K562 (cell line): ENCODE results near the gene SLC26A2. TPM values are rescaled to one million over a fixed set of nuclear protein-coding genes. Genes with fewer than 3 reads are reported as not detected.

ENCODE experiments used
- ATAC-seq: fragments of 200-7000 bp; cut with Tn5 transposase; 3 replicates; pipeline ENCODE4 v1.9.1; 2020; ENCODE audit warnings: moderate library complexity
- BruUV-seq: library from RNA; stranded (reverse); fragments of 400-500 nt; replicated peaks from 2 replicates; lab custom pipeline; 2021; lab: Mats Ljungman, UMichigan
- CTCF ChIA-PET: fragments of 300-600 bp; formaldehyde crosslinking; extraction: SDS; loops from one replicate; lab custom pipeline; 2021; ENCODE audit warnings: low intra/inter-chr PET ratio; lab: Yijun Ruan, JAX
- POLR2A ChIA-PET: fragments of 300-600, 350-650 bp; sonication (Branson Sonifier 250); formaldehyde crosslinking; extraction: SDS; loops from one replicate; lab custom pipeline; 2021; ENCODE audit warnings: antibody characterized with exemption, inconsistent platforms; lab: Yijun Ruan, JAX
- DNase-seq, 4 experiments: peaks; one replicate each; pipeline versions ENCODE4 v3.0.0 to v3.0.0-alpha.2; 2011 to 2018; ENCODE audit warnings: low spot score in 3 of 4, mixed read lengths in 3 of 4; ENCODE audit errors: extremely low read depth in 1 of 4
- FAIRE-seq: peaks from 2 replicates; lab custom pipeline; 2011; peaks lifted over from hg19 to GRCh38; lab: Jason Lieb, UNC
- H2AFZ ChIP-seq: 2 replicates; pipeline ENCODE4 v1.6.0; 2011; ENCODE audit warnings: low read depth, low read length, control low read depth, inconsistent platforms
- H3K27ac ChIP-seq: fragments of 200-600 bp; 3 replicates; pipeline ENCODE4 v1.8.0; 2011; ENCODE audit warnings: low read depth, mild to moderate bottlenecking, control low read depth, inconsistent platforms, low read length, moderate library complexity, mixed read lengths; ENCODE audit errors: extremely low read depth
- H3K27me3 ChIP-seq, 2 experiments: fragments of 300-600 bp in 1 of 2; 2 replicates in 1 of 2; 3 replicates in 1 of 2; pipeline versions ENCODE4 v1.6.0 to v1.8.0; 2011; ENCODE audit warnings: inconsistent platforms in 2 of 2, low read length in 2 of 2, mild to moderate bottlenecking in 1 of 2, mixed read lengths in 1 of 2, moderate library complexity in 1 of 2; ENCODE audit not compliant: control insufficient read depth in 2 of 2, insufficient read depth in 2 of 2
- H3K36me3 ChIP-seq: fragments of 300-600 bp; 3 replicates; pipeline ENCODE4 v1.8.0; 2011; ENCODE audit warnings: mild to moderate bottlenecking, low read length, inconsistent platforms; ENCODE audit not compliant: control insufficient read depth, insufficient read depth
- H3K4me1 ChIP-seq, 2 experiments: fragments of 200-600 bp in 1 of 2; replicated peaks in 1 of 2; 2 replicates in 1 of 2; 3 replicates in 1 of 2; pipeline versions ENCODE4 v1.5.1 to v1.8.0; 2011; ENCODE audit warnings: inconsistent platforms in 2 of 2, low read length in 2 of 2, mild to moderate bottlenecking in 1 of 2, mixed read lengths in 1 of 2, moderate library complexity in 1 of 2; ENCODE audit not compliant: control insufficient read depth in 2 of 2, insufficient read depth in 2 of 2
- H3K4me2 ChIP-seq: 2 replicates; pipeline ENCODE4 v1.6.1; 2011; ENCODE audit warnings: low read length, control low read depth, inconsistent platforms, mixed read lengths; ENCODE audit not compliant: insufficient read depth
- H3K4me3 ChIP-seq: fragments of 200-600 bp; sonication (generic), shearing (Covaris generic); 2 replicates; pipeline ENCODE4 v1.5.1; 2016; ENCODE audit warnings: control low read depth, inconsistent platforms
- H3K79me2 ChIP-seq: fragments of 200-600 bp; 3 replicates; pipeline ENCODE4 v1.8.0; 2011; ENCODE audit warnings: low read length, inconsistent platforms; ENCODE audit not compliant: control insufficient read depth, insufficient read depth
- H3K9ac ChIP-seq, 2 experiments: 2 replicates each; pipeline versions ENCODE4 v1.6.0 to v1.6.1; 2011; ENCODE audit warnings: low read depth in 2 of 2, low read length in 2 of 2, control low read depth in 1 of 2, inconsistent platforms in 1 of 2, mild to moderate bottlenecking in 1 of 2, mixed read lengths in 1 of 2; ENCODE audit not compliant: insufficient read depth in 1 of 2
- H3K9me1 ChIP-seq: one replicate; pipeline ENCODE4 v1.6.0; 2011; ENCODE audit warnings: inconsistent platforms, mild to moderate bottlenecking, low read length, moderate library complexity; ENCODE audit not compliant: control insufficient read depth, insufficient read depth
- H3K9me3 ChIP-seq: replicated peaks from 2 replicates; pipeline ENCODE4 v1.5.1; 2011; ENCODE audit warnings: low read depth, low read length, inconsistent platforms; ENCODE audit not compliant: control insufficient read depth, insufficient read depth
- H4K20me1 ChIP-seq: replicated peaks from 2 replicates; pipeline ENCODE4 v1.6.1; 2011; ENCODE audit warnings: low read length, inconsistent platforms, mixed read lengths; ENCODE audit not compliant: control insufficient read depth, insufficient read depth
- ARID2 ChIP-seq: fragments of 450-650 bp; IDR thresholded peaks from 2 replicates; pipeline ENCODE4 v1.6.1; 2017; ENCODE audit warnings: antibody characterized with exemption, mild to moderate bottlenecking
- BRF1 ChIP-seq: IDR thresholded peaks from 3 replicates; pipeline ENCODE4 v1.6.1; 2011; ENCODE audit warnings: borderline replicate concordance, mild to moderate bottlenecking; ENCODE audit not compliant: insufficient read length; ENCODE audit errors: extremely low read depth
- CSDE1 ChIP-seq, 2 experiments: fragments of 450-650 bp; IDR thresholded peaks; 2 replicates each; pipeline ENCODE4 v1.6.1; 2016; ENCODE audit warnings: mild to moderate bottlenecking in 1 of 2
- HEY1 ChIP-seq: fragments of 250-450 bp; sonication (Bioruptor Pico); IDR thresholded peaks from 2 replicates; pipeline ENCODE4 v1.5.0; 2020; ENCODE audit warnings: mild to moderate bottlenecking, moderate library complexity, borderline replicate concordance
- HMBOX1 ChIP-seq: sonication (generic); IDR thresholded peaks from 2 replicates; pipeline ENCODE4 v1.6.1; 2016
- HNRNPH1 ChIP-seq: fragments of 200-400 bp; formaldehyde crosslinking; optimal IDR thresholded peaks from 2 replicates; pipeline ENCODE3; 2017; ENCODE audit warnings: low read depth, mild to moderate bottlenecking, low read length, moderate library complexity
- L3MBTL2 ChIP-seq: fragments of 450-650 bp; IDR thresholded peaks from 2 replicates; pipeline ENCODE4 v1.6.1; 2016; ENCODE audit warnings: mild to moderate bottlenecking, moderate library complexity
- MEIS2 ChIP-seq: fragments of 450-650 bp; IDR thresholded peaks from 2 replicates; pipeline ENCODE4 v1.6.1; 2014; ENCODE audit warnings: mild to moderate bottlenecking; ENCODE audit not compliant: partially characterized antibody
- MXI1 ChIP-seq: IDR thresholded peaks from 2 replicates; pipeline ENCODE4 v1.6.1; 2011; ENCODE audit warnings: low read depth, mild to moderate bottlenecking, improper control_type of control experiment, low read length
- MYNN ChIP-seq, 2 experiments: sonication (generic); formaldehyde crosslinking in 1 of 2; IDR thresholded peaks; 2 replicates each; pipeline versions ENCODE4 v1.5.0 to v1.6.1; 2016 to 2020; ENCODE audit warnings: antibody characterized with exemption in 1 of 2, missing genetic modification reagents in 1 of 2
- PHTF2 ChIP-seq: fragments of 250-450 bp; sonication (Bioruptor Pico); IDR thresholded peaks from 2 replicates; pipeline ENCODE4 v1.5.0; 2021; ENCODE audit warnings: mild to moderate bottlenecking
- POLR3A ChIP-seq: IDR thresholded peaks from 2 replicates; pipeline ENCODE4 v1.6.1; 2011; ENCODE audit warnings: borderline replicate concordance, mild to moderate bottlenecking, moderate library complexity; ENCODE audit not compliant: insufficient read length, insufficient read depth; ENCODE audit errors: extremely low read depth
- PRPF4 ChIP-seq: fragments of 200-400 bp; formaldehyde crosslinking; IDR thresholded peaks from one replicate; pipeline ENCODE4 v1.6.1; 2017; ENCODE audit warnings: low read length, low read depth, mild to moderate bottlenecking; ENCODE audit not compliant: insufficient read depth, poor library complexity, severe bottlenecking
- TCF3 ChIP-seq: sonication (generic); formaldehyde crosslinking; IDR thresholded peaks from 2 replicates; pipeline ENCODE4 v1.4.0; 2020; ENCODE audit warnings: mild to moderate bottlenecking, missing genetic modification reagents
- THAP7 ChIP-seq: fragments of 250-450 bp; sonication (Bioruptor Pico); IDR thresholded peaks from 2 replicates; pipeline ENCODE4 v1.5.0; 2021
- ZBTB8A ChIP-seq: fragments of 450-650 bp; IDR thresholded peaks from 2 replicates; pipeline ENCODE4 v1.6.1; 2018; ENCODE audit warnings: mild to moderate bottlenecking, moderate library complexity; ENCODE audit not compliant: partially characterized antibody
- ZFX ChIP-seq: sonication (generic); formaldehyde crosslinking; IDR thresholded peaks from 2 replicates; pipeline ENCODE4 v1.8.0; 2022; ENCODE audit warnings: mild to moderate bottlenecking, missing genetic modification reagents, moderate library complexity
- ZNF717 ChIP-seq: fragments of 250-450 bp; sonication (Bioruptor Pico); IDR thresholded peaks from 2 replicates; pipeline ENCODE4 v1.5.0; 2021
- WGBS: fragments of 100-300 bp; shearing (Covaris generic); methylation state at CpG from one replicate; pipeline ENCODE4 v1.1.6; 2016; ENCODE audit warnings: low coverage, mixed read lengths; ENCODE audit not compliant: insufficient coverage; ENCODE audit errors: missing lambda C conversion rate; 5-methylcytosine and 5-hydroxymethylcytosine counted together
- in situ Hi-C: fragments of 300-500 bp; cut with MboI; formaldehyde crosslinking; loops from 4 replicates; pipeline ENCODE4 v1.15.0; 2018; ENCODE audit warnings: inconsistent platforms, mixed read lengths
- intact Hi-C: fragments of 100-400 bp; cut with micrococcal nuclease; formaldehyde crosslinking; loops from 2 replicates; pipeline ENCODE4 v1.14.2; 2022
- polyA plus RNA-seq, 8 experiments: library from polyadenylated mRNA; depleted of rRNA in 4 of 8; stranded (reverse) in 5 of 8; unstranded in 3 of 8; fragments of >200 nt; fragmentation: Nextera tagmentation in 2 of 8; fragmentation: Illumina TruSeq in 1 of 8; extraction: Ambion mirVana in 2 of 8; extraction: Trizol in 1 of 8; gene quantifications; 2 replicates each; pipeline versions ENCODE4 v1.2.1 to v1.2.3, GENCODE V29; 2011 to 2014; ENCODE audit warnings: inconsistent platforms in 1 of 8, missing spikeins in 1 of 8
- total RNA-seq, 7 experiments: library from RNA; depleted of rRNA in 6 of 7; stranded (reverse); fragments of >200 nt in 6 of 7; fragmentation: Illumina TruSeq in 2 of 7; extraction: Trizol in 2 of 7; gene quantifications; 2 replicates each; pipeline versions ENCODE4 v1.2.1 to v1.2.3, GENCODE V29; 2011 to 2021; ENCODE audit warnings: low replicate concordance in 1 of 7

The SLC26A2 gene
- total and polyA plus RNA-seq, 9 of the 15 experiments (the other 6 are each of a cell fraction or from before 2014, with no cell fraction given): 1.1 to 6.3 (median 3.6) TPM

- TF ChIP-seq POLR3A: no peak
- TF ChIP-seq PRPF4: no peak
- peak; percentile 44 for TF ChIP-seq TCF3 (CRISPR knock-in tag)
- no peak for TF ChIP-seq PHTF2 (CRISPR knock-in tag)
- peak; percentile 17; the same call in 1 of the 2 replicates for TF ChIP-seq ZFX
- no peak for TF ChIP-seq HEY1 (CRISPR knock-in tag)
- TF ChIP-seq ZNF717 (CRISPR knock-in tag): no peak
- peak; percentile 41; the same call in 1 of the 2 replicates for TF ChIP-seq L3MBTL2
Observed at GRCh38 chr5:149913436-149914419, 46.8 kb upstream of the SLC26A2 start (continued).

GRCh38 chr5:149915392-149916260, 44.9 kb upstream of the SLC26A2 start:
- Histone ChIP-seq H3K27me3 (no peaks in the 10 kb centered on the region), H3K4me1 (peaks cover 3 to 25% of the 10 kb centered on the region in 2 experiments; a peak in 4 of 5 replicates), H3K4me2 (no peak overlapping the region), H3K9ac (no peak overlapping the region), H2AFZ (no peak overlapping the region), H4K20me1 (no peaks in the 10 kb centered on the region), H3K4me3 (no peak overlapping the region), H3K36me3 (no peaks in the 10 kb centered on the region), H3K9me3 (no peaks in the 10 kb centered on the region), H3K79me2 (no peaks in the 10 kb centered on the region), H3K27ac (no peak overlapping the region), H3K9me1 (no peaks in the 10 kb centered on the region)
- no peak for FAIRE-seq
- ChIA-PET CTCF (no interaction called here), POLR2A (interaction anchor here (0.7 to 1.0 kb wide), 3 partner anchors 16 to 85 kb away, joined by 3 read pairs; partner anchors contain the start of genes HMGXB3 and TIGD6)
- BruUV-seq: no TSS peak
- intact Hi-C loops (no loop called here), in situ Hi-C loops (no loop called here)
- 27% methylated on average over 7 of the region's 7 CpGs for WGBS
- ATAC-seq: 0 out of 3 replicates have a peak, but pooled peaks have one; percentile 15
- DNase-seq: no peak
- TF ChIP-seq HNRNPH1 (no peak), MYNN (IDR thresholded peaks at IDR 0.05) (no peak), MYNN (CRISPR knock-in tag; IDR thresholded peaks at IDR 0.05) (no peak), BRF1 (no peak), ZBTB8A (no peak), CSDE1 (IDR thresholded peaks at IDR 0.05) (no peak), MXI1 (no peak), HMBOX1 (0 out of 2 replicates have a peak, but pooled peaks have one; percentile 53), MEIS2 (peak; percentile 46), THAP7 (CRISPR knock-in tag) (no peak), ARID2 (no peak)
